A673 (cell line): Measurements from ENCODE around the gene NEO1.

Experiments used
- CTCF ChIP-seq: fragments of 300-800, 200-600 bp; sonication (generic); conservative IDR thresholded peaks from 2 replicates; pipeline ENCODE4 v1.5.1; 2017; ENCODE audit warnings: low read depth, mild to moderate bottlenecking, antibody characterized with exemption, low read length, moderate library complexity, mixed read lengths
- EZH2 ChIP-seq: fragments of 200-600 bp; sonication (generic); IDR thresholded peaks from 2 replicates; pipeline ENCODE4 v1.6.1; 2017; ENCODE audit warnings: borderline replicate concordance, low read depth, mild to moderate bottlenecking, mixed read lengths, antibody characterized with exemption, low read length; ENCODE audit not compliant: poor library complexity, severe bottlenecking

- TF ChIP-seq EZH2 (no peak), CTCF (no peak)
Observed at GRCh38 chr15:73246898-73247297, 194.6 kb downstream of the NEO1 start.
